ENCODE data around the gene OR5B21. TPM values are rescaled to one million over a fixed set of nuclear protein-coding genes. Genes with fewer than 3 reads are reported as not detected.

Gene OR5B21
- not detected in 2 replicates for total RNA-seq

GRCh38 chr11:58508005-58508404 lies at the start of gene OR5B21:
OR5B21 (minus strand) TSS chr11:58508105; CDS start chr11:58508105, 0 bp downstream.

Other genes starting within 250 kb of the OR5B21 start
- gene OR10W1, start 239.8 kb downstream of the OR5B21 start, total RNA-seq, result under 0.01 TPM in 1 of 2 replicates, not detected in the other
- not detected in 2 replicates for gene OR5B17, start 149.0 kb downstream of the OR5B21 start, total RNA-seq
- gene OR5B3, start 101.2 kb downstream of the OR5B21 start, total RNA-seq, result not detected in 2 replicates
- not detected in 2 replicates for gene OR5B2, start 80.0 kb downstream of the OR5B21 start, total RNA-seq
- gene OR5B12, start 65.9 kb downstream of the OR5B21 start, total RNA-seq, result not detected in 2 replicates
- 1.9 and 3.7 TPM in 2 replicates for gene LPXN, start 67.8 kb upstream of the OR5B21 start, total RNA-seq
- 29.6 and 45.2 TPM in 2 replicates for gene ZFP91, start 71.0 kb upstream of the OR5B21 start, total RNA-seq
- 0.97 and 2.7 TPM in 2 replicates for gene CNTF, start 114.6 kb upstream of the OR5B21 start, total RNA-seq
- gene GLYAT, start 223.8 kb upstream of the OR5B21 start, total RNA-seq, result not detected in 2 replicates